ENCODE data around the gene WDR1. TPM values are rescaled to one million over a fixed set of nuclear protein-coding genes. Genes with fewer than 3 reads are reported as not detected.
A peak's percentile ranks its signal among the peaks of the same experiment; 100 is the strongest.

Gene WDR1
- total RNA-seq, 3 donors from 2014 or later (not counting 1 experiment from before 2014, with no cell fraction given) = 411 to 477 (median 468) TPM

DNA sequence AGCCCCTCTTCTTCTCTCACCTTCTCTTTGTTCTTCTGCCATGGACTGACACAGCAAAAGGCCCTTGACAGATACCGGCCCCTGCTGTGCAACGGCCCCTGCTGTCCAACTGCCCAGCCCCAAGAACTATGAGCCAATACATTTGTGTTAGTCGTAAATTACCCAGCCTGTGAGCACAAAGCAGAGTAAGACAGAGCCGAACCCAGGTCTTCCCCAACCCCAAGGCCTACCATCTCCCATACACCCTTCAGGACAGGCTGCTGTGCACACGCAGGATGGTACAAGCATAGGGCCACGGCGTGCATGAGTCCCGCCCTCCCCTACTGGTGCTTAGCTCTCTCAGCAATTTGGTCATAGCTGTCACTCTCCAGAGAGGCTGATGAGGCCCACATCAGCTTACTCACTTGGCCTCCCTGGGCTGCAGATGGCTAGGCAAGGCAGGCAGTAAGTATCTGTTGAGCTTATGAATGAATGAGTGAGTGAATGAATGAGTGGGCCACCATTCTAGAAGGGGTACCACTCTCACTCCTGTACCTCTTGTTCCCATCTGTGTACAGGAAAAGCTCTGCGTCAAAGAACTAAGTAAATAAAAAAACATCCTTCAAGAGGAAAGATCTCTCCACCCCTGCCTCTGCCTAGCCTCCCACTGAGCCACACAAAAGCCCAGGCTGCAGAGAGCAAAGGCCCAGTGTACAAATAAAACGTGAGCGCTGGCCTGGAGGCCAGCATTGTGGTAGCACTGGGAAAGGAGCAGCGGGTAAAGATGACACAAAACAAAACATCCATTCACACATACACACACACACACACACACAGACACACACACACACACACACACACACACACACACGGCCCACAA lies 13.9 kb downstream of the WDR1 start:
- Histone ChIP-seq H3K27ac (ENCODE audit: low read length) (no peak overlapping the region), H3K36me3 (ENCODE audit: control insufficient read depth, insufficient read depth, low read length) (peaks cover 58% of the 10 kb centered on the region), H3K4me1 (ENCODE audit: control insufficient read depth, insufficient read depth, low read length) (peaks cover 90% of the 10 kb centered on the region), H3K27me3 (ENCODE audit: control insufficient read depth, insufficient read depth, low read length) (no peaks in the 10 kb centered on the region), H3K4me3 (ENCODE audit: low read length) (no peak overlapping the region), H3K9me3 (ENCODE audit: control insufficient read depth, insufficient read depth, low read length) (no peaks in the 10 kb centered on the region)
- Mint-ChIP-seq H3K27me3 (ENCODE audit: low read depth in 2 of 2) (no peaks in the 10 kb centered on the region), H3K4me3 (no peak overlapping the region), H3K36me3 (no peaks in the 10 kb centered on the region), H3K4me1 (peaks cover 92 to 99% of the 10 kb centered on the region in 2 donors), H3K27ac (peak overlapping the region; percentile 88 to 99), H3K9me3 (no peaks in the 10 kb centered on the region)
- 86% methylated on average over 12 of the region's 13 CpGs for WGBS (ENCODE audit: insufficient coverage)
- TF ChIP-seq, protein P1, sequence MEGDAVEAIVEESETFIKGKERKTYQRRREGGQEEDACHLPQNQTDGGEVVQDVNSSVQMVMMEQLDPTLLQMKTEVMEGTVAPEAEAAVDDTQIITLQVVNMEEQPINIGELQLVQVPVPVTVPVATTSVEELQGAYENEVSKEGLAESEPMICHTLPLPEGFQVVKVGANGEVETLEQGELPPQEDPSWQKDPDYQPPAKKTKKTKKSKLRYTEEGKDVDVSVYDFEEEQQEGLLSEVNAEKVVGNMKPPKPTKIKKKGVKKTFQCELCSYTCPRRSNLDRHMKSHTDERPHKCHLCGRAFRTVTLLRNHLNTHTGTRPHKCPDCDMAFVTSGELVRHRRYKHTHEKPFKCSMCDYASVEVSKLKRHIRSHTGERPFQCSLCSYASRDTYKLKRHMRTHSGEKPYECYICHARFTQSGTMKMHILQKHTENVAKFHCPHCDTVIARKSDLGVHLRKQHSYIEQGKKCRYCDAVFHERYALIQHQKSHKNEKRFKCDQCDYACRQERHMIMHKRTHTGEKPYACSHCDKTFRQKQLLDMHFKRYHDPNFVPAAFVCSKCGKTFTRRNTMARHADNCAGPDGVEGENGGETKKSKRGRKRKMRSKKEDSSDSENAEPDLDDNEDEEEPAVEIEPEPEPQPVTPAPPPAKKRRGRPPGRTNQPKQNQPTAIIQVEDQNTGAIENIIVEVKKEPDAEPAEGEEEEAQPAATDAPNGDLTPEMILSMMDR (IDR thresholded peaks at IDR 0.05) = no peak
- intact Hi-C loops (cut with micrococcal nuclease) = no loop called here
- ATAC-seq = no peak
- no peak for DNase-seq

DNA sequence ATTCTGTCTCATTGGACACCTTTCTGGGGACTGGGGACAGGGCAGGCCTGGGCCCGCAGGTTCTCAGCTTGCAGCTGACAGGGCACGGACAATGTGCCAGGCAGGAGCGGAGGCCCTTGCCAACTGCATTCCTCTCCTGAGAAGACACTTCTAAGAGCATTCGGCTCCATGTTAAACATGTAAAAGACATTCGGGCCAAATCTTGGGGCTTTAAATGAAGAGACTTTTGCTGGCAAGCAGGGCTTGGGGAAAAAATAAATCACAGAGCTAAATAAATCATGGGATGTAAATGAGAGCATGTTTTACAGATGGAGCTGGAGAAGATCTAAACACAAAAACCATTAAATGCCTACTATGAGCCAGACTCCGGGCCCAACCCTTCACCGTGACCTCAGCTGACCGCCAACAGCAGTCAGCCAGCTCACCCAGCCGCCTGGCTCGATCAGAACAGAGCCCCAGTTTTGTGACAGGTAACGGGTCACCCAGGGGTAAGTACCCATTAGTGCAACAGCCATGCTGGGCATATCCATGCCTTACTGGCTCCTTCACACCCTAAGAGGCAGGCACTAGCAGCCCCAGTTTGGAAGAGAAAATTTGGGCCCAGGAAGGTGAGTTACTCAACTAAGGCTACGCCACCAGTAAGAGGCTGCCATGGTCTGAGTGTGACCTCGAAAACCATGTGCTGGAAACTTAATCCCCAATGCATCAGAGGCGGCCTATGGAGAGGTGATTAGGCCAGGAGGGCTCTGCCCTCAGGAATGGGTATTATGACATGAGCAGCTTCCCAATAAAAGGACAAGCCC lies 14.7 kb downstream of the WDR1 start:
- Mint-ChIP-seq H3K36me3 (no peaks in the 10 kb centered on the region), H3K9me3 (no peaks in the 10 kb centered on the region), H3K4me3 (peak overlapping the region; percentile 28), H3K27ac (peak overlapping the region; percentile 88 to 99), H3K4me1 (peaks cover 95 to 99% of the 10 kb centered on the region in 2 donors), H3K27me3 (ENCODE audit: low read depth in 2 of 2) (no peaks in the 10 kb centered on the region)
- WGBS (ENCODE audit: insufficient coverage) = 89% methylated on average over 13 of the region's 14 CpGs
- Histone ChIP-seq H3K9me3 (ENCODE audit: control insufficient read depth, insufficient read depth, low read length) (no peaks in the 10 kb centered on the region), H3K27ac (ENCODE audit: low read length) (peak overlapping the region; percentile 63), H3K27me3 (ENCODE audit: control insufficient read depth, insufficient read depth, low read length) (no peaks in the 10 kb centered on the region), H3K4me3 (ENCODE audit: low read length) (no peak overlapping the region), H3K4me1 (ENCODE audit: control insufficient read depth, insufficient read depth, low read length) (peaks cover 90% of the 10 kb centered on the region), H3K36me3 (ENCODE audit: control insufficient read depth, insufficient read depth, low read length) (peaks cover 58% of the 10 kb centered on the region)
- DNase-seq = no peak
- ATAC-seq = no peak
- TF ChIP-seq, protein P1 (IDR thresholded peaks at IDR 0.05) = no peak
- intact Hi-C loops (cut with micrococcal nuclease) = no loop called here

DNA sequence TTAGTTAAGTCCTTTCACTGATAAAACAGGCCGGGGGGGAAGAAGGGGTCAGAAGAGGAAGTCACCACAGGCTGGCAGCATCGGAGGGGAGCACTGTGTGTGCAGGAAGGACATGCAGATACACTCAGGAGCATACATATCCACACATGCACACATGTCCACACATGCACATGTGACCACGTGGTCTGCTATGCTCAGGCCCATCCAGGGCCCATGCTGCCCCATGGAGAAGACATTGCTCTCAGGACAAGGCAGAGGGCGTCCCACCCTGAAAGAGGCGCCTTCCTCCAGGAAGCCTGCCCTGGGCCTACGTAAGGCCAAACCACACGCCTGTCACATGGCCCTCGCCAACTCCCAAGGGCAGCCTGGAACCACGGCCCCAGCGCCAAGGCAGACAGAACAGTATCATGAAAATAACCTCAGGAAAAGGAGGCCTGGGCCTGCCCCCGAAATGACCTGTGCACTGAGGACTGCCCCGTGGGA lies 15.8 kb downstream of the WDR1 start:
- H3K4me1 Mint-ChIP-seq = peaks cover 96 to 99% of the 10 kb centered on the region in 2 donors
- TF ChIP-seq, protein P1 (IDR thresholded peaks at IDR 0.05) = no peak
- Histone ChIP-seq H3K4me1 (ENCODE audit: control insufficient read depth, insufficient read depth, low read length) (peaks cover 90% of the 10 kb centered on the region), H3K27me3 (ENCODE audit: control insufficient read depth, insufficient read depth, low read length) (no peaks in the 10 kb centered on the region), H3K27ac (ENCODE audit: low read length) (peak overlapping the region; percentile 63), H3K36me3 (ENCODE audit: control insufficient read depth, insufficient read depth, low read length) (peaks cover 65% of the 10 kb centered on the region), H3K4me3 (ENCODE audit: low read length) (no peak overlapping the region), H3K9me3 (ENCODE audit: control insufficient read depth, insufficient read depth, low read length) (no peaks in the 10 kb centered on the region)
- intact Hi-C loops (cut with micrococcal nuclease) = no loop called here
- H3K27ac Mint-ChIP-seq = peak overlapping the region; percentile 88 to 99
- H3K27me3 Mint-ChIP-seq (ENCODE audit: low read depth in 2 of 2) = no peaks in the 10 kb centered on the region
- peak overlapping the region; percentile 21 for H3K4me3 Mint-ChIP-seq
- no peaks in the 10 kb centered on the region for H3K36me3 Mint-ChIP-seq
- 18% methylated on average over 12 of the region's 12 CpGs for WGBS (ENCODE audit: insufficient coverage)
- ATAC-seq = peak in 1 of 3 donors; percentile 8
- peak in 1 of 2 donors; percentile 70 for DNase-seq
- no peaks in the 10 kb centered on the region for H3K9me3 Mint-ChIP-seq

Measured in natural killer cell (primary cell).